Hypothalamus (tissue), 51 donors: Measurements from ENCODE around the gene TMEM258.

Source experiments
- DNase-seq, 51 donors: peaks; one replicate each; lab custom pipeline; 2025; lab: John Stamatoyannopoulos, UW

The TMEM258 gene

DNA sequence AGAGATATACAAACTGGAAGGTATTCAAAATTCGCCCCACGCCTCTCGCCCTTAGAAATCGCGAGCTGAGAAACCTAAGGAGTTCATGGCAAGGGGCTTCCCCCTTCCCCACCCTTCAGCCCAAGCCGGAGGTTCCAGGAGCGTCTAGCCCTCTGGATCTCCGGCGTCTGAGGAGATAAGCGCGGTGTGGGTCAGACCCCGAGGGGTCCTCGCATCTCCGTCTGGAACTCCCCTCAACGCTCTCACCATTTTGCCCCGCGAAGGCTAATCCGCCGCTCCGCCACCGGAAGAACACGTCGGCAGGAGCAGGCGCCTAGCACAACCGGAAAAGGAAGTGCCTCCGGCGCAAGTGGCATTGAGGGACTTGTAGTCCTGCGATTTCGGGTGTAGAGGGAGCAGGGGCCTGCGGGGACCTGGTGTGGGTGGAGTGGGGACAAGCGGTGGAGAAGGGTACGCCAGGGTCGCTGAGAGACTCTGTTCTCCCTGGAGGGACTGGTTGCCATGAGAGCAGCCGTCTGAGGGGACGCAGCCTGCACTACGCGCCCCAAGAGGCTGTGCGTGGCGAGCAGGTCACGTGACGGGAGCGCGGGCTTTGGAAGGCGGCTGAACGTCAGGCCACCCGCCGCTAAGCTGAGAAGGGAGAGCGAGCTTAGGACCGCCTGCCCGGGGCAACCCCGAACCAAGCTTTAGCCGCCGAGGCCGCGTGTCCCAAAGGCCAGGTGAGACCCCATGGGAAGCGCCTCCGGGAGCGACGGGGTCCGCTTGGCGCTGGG lies at the start of gene TMEM258, which contains the start of gene FEN1:
Gene TMEM258, minus strand, starts transcription at position 290 of the 773 bp plus-strand sequence. Its CDS starts 41 bp downstream, at position 249.
Gene FEN1, plus strand, starts transcription at position 602 of the 773 bp plus-strand sequence. CDS start 2,451 bp downstream, outside the sequence.
- peak; percentile 63 to 99 (median 93) for DNase-seq

DNA sequence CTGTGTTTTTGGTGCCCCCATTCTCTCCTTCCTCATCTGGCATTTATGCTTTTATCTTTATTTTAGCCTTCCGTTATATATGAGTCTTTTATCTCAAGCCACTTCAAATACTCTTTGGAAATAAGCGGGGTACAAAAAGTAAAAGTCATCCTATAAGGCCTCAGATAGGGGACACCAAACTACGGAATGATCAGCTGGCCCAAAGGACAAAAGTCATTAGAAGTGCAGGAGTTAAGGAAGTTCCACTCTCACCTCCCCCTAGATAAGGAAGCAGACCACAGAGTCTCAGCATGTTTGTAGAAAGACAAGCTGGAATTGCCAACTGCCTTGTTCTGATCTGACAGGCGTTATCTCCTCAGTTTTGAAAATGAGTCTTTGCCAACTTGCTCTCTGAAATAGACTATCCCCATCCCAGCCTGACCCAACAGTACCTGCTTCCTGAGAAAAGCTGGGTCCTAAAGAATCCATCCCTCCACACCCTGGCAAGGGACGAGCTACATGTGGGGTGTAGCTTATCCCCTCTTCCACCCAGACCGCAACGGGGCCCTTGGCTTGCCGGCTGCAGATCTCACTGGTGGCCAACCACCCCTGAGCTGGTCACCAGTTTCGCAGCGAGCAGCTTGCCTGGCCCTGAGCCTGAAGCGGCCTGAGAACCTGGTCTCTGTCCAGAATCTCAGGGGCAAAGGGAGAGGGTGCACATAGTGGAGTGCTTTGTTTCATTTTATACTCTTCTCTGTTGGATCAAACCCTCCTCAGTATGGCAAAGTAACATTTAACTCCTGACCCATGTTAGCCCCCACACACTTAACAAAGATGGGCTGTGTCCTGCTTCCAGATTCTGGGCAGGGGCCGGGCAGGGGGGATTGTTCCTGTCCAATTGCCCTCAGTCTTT lies 49.5 kb upstream of the TMEM258 start:
- peak in 30 of 51 donors; percentile 14 to 76 (median 44) for DNase-seq

DNA sequence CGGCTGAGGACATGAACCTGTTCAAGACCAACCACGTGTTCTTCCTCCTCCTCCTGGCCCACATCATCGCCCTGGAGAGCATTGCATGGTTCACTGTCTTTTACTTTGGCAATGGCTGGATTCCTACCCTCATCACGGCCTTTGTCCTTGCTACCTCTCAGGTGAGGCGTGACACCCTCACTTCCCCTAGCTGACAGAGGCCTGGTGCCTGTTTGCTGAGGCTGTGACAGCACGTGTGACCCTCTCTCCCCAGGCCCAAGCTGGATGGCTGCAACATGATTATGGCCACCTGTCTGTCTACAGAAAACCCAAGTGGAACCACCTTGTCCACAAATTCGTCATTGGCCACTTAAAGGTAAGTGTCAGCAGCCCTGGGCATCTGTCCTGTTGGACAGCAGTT lies 48.0 kb upstream of the TMEM258 start:
- DNase-seq = no peak

DNA sequence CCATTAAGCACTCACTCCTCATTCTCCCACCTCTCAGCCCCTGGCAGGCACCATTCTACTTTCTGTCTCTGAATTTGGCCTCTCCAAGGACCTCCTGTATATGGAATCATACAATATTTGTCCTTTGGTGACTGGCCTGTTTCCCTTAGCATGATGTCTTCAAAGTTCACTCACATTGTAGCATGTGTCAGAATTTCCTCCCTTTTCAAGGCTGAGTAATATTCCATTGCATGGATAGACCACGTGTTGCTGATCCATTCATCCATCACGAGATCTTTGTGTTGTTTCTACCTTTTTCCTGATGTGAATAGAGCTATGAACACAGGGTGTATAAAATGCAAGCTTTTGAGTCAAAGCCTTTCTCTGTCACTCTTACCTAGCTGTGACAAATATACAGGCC lies 47.3 kb upstream of the TMEM258 start:
- no peak for DNase-seq

DNA sequence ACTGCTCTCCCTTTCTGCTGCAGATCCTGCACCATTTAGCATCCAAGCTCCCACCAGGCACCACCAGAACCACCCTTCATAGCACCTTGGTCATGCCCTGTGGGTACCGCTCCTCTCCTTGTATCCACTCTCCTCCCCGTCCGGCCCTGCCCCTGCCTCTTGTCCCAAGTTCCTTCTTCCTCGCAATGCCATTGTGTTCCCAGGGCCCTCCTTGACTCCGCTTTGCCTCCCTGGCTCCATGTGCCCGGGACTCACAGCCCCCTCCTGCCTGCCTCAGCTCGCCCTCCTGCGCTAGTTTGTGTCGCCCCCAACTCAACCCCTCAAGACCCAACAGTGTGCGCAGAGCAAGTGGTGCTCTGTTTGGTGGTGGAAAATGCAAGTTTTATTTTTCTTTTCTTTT lies 46.5 kb upstream of the TMEM258 start:
- no peak for DNase-seq

DNA sequence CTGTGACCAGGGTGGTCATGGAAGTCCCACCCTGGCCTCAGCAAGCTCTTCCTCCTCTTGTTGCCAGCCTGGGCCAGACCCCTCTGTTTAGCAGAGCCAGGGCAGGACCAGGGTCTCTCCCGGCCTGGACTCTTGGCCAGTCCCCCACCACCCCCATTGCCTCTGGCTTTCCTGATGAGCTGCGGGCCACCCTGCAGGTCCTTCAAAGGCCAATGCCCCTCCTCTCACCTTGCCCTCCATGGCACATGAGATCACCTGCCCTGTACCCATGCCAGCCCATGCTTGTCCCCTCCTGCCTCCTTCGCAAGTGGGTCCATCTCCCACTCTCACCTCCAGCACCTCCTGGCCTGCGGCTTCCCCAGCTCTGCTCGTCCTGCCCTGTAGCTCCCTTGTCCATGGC lies 46.1 kb upstream of the TMEM258 start:
- no peak for DNase-seq

DNA sequence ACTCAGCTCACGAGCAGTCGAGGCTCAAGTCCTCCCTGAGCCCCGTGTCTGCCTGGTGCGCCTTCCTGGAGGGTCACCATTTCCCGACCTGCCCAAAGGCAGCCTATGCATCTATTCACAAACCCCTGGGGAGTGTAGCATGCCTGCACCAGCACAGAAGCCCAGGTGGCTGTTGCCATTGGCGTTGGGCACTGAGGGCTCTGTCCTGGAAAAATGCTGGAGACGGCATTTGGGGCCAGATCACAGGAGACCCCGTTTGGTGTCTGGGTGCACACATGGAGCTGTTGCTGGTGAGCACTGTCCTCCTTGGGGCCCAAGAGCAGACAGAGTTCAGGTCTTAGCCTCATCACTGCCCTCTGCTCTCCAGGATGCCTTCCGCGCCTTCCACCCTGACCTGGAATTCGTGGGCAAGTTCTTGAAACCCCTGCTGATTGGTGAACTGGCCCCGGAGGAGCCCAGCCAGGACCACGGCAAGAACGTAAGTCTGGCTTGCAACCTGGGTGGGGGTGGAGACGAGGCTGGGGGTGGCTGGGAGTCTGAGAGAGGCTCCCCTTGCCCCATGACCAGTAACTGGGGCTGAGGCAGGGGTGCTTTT lies 45.1 kb upstream of the TMEM258 start:
- no peak for DNase-seq

DNA sequence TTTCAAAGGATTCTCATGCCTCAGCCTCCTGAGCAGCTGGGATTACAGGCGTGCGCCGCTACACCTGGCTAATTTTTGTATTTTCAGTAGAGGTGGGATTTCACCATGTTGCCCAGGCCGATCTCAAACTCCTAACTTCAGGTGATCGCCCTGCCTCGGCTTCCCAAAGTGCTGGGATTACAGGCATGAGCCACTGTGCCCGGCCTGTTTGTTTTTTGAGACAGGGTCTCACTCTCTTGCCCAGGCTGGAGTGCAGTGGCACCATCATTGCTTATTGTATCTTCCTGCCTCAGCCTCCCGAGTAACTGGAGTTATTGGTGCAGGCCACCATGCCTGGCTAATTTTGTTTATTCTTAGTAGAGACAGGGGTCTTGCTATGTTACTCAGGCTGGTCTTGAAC lies 43.8 kb upstream of the TMEM258 start:
- DNase-seq = no peak

DNA sequence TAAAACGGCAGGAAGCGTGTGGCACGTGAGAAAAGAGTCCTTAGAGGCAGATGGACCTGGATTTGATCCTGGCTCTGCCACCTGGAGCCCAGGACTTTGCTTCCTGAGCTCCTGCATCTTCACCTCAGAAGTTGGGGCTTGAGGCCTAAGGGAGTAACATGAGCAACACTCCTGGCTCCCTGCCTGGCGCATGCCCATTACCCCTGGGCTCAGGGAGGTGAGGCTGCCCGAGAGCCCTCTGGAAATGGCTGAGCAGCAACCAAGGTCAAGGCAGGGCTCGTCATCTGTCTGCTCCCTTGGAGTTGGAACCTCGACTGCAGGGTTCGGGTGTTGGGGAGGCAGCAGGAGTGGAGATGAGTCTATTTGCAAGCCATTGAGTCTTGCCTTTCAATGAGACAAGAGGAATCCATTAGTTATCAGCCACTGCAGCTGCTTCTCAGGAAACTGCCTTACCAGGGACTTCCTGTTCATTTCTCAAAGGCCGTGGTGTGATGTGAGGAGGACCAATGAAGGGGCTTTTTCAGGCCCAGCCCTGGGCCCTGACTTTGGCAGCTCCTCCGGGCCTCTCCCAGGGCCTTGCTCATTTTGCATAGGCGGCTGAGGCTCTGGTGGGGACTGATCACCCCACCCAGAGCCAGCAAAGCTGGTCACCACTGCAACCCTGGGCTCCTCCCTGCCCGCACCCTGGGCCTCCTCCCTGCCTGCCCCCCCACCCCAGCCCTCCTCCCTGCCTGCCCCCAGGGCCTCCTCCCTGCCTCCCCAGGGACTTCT lies 42.1 kb upstream of the TMEM258 start:
- peak in 31 of 51 donors; percentile 24 to 70 (median 48) for DNase-seq

DNA sequence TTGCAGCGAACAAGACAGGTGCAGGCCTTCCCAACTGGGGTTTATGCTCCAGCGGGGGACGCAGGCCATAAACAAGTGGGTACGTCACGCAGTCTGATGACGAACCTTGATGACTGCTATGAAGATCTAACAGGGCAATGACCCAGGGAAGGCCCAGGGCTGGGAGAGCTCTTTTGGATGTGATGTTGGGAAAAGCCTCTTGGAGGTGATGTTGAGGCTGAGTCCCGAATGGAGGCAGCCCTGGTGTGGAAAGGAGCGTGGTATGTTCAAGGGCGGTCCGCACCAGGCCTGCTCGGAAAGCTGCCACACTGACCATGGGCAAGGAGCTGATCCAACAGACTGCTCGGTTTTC lies 41.5 kb upstream of the TMEM258 start:
- DNase-seq = peak in 1 of 51 donors; percentile 35

DNA sequence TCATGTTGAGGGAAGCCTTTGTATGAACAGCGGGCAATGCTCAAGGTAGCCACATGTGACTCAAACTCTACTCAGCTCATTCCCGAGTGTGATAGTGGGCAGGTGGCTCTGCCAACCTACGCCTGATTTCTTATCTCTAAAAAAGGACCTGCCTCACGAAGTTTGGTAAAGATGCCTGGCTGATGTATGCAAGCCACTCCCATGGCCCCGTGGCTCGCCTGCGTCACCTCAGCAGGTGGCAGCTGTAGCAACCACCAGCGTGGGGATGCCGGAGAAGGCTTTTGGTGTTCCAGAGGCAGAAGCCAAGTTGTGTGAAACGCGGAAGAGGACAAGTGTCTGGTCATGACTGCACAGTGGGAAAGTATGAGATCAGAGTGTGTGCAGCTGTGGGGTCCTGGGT lies 41.1 kb upstream of the TMEM258 start:
- peak in 1 of 51 donors; percentile 48 for DNase-seq

DNA sequence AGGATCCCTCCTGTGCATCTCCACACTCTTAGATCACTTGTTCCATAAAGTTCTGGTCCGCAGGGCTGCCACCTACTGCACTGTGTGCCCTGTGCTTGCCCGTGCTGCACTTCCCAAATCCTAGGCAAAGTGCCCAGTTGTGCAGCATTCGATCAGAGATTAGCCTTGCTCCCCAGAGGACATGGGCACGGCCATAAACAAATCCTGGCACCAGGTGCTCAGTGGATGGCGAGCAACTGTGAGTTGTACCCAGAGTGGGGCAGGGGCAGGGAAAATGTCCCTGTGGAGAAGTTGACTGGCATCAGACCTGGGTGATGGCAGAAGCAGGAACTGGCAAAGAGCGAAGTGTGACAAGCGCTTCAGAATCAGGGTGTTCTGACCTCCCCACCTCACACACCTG lies 40.4 kb upstream of the TMEM258 start:
- DNase-seq = peak in 1 of 51 donors; percentile 9

DNA sequence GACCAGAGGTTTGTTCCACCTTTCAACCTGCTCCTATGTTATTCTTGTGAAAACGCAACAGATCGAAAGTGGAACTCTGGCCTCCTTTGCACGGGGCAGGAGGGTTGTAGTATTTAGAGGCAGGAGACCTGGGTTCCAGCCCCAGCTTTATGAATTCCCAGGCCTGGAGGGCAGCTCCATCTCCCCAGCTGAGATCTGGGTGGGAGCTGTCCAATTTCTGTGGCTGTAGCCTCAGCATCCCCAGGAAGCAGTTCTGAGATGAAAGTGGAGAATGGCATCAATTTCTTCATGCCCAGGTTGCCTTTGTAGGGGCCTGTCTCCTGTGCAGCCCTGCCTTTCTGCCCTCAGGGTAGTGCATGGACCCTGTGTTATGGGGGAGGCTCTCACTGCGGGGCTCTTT lies 39.8 kb upstream of the TMEM258 start:
- DNase-seq = no peak

DNA sequence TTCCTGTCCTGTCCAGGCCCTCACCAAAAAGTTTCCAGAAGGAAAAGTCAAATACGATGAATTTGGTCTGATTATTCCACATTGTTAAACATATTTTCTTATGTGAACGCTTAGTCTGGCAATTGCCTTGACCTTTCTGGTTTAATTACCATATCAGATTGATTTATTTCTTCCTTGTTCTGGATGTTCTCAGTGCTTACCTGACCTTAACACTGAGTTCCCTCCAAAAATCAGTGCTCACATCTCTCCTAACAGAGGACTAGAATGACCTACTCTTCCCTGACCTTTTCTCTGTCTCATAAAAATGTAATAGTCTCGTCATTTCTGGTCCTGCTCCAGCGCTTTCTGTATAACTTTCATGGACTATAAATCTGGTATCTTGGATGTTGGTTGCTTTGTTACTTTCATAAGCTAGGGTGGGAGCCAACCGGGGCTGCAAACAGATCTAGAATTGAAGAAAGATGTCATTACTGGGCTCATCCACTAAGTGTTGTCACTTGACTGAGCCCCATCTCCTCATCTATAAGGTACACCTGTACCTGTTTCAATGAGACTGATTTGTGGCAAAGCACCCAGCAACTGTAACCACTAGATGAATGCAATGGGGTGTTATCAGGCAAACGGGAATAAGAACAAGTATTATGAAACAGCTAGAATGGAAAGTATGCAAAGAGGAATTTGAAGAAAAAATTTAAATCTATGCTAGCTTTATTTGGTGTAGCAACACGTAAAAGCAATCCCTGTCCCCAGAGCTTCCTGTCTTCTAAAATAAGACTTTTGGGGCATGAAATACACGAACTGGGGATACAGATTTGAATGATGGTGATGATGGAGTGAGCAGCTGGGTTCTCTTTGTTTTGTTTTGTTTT lies 38.1 kb upstream of the TMEM258 start:
- DNase-seq = no peak

DNA sequence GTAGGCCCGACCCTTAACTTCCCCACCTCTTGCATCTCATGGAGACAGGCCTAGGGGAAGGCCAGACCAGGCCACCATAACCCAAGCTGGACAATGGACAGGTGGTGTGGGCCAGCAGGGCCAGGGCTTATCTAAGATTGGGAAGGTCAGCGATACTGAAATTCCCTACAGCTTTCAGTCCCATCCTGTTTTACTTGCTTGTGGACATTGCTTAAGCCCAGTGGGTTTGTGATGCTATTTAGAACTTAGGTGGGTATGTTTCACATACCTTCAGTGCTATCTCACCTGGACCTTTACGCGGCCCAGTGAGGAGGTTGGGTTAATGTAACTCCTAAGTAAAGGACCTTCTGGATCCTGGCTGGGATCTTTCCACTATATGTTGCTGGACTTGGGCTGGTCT lies 37.4 kb upstream of the TMEM258 start:
- DNase-seq = no peak

DNA sequence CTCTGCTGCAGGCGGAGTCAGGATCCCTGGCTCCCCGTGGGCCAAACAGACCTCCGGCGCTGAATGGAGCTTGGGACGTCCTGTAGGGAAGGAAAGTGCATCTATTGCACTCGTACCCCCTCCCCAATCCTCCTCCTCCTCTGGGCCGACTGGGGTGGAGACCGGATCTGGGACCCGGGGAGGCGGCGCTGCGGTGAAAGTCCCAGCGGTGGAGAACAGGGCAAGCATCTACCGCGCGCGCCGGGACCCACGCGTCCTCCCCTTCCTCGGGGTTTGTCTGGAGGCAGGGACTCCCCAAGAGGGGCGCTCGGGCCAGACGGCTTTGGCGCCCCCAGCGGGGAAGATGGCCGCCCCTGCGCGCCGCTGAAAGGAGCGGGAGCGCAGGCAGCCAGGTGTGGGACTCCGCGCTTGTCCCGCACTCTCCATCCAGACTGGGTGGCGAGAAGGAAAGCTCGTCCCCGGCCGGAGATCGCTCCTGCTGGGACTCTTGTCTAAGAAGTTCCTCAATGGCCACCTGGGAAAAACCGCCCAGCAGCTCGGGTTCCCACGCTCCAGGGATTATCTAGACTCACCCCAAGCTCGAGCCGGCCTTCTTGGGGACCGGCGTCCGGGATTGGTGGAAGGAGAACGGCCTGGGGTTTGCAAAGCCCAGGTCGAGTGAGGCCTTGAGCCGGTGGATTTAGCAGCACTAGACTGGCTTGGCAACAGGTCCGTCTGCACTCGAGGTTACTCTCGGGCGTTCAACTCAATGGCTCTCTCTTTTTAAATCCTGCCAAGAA lies 36.4 kb upstream of the TMEM258 start:
- DNase-seq = peak in 31 of 51 donors; percentile 17 to 77 (median 45)

DNA sequence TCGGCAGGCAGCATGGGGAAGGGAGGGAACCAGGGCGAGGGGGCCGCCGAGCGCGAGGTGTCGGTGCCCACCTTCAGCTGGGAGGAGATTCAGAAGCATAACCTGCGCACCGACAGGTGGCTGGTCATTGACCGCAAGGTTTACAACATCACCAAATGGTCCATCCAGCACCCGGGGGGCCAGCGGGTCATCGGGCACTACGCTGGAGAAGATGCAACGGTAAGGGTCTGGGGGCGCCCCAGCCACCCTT lies 35.9 kb upstream of the TMEM258 start:
- no peak for DNase-seq

DNA sequence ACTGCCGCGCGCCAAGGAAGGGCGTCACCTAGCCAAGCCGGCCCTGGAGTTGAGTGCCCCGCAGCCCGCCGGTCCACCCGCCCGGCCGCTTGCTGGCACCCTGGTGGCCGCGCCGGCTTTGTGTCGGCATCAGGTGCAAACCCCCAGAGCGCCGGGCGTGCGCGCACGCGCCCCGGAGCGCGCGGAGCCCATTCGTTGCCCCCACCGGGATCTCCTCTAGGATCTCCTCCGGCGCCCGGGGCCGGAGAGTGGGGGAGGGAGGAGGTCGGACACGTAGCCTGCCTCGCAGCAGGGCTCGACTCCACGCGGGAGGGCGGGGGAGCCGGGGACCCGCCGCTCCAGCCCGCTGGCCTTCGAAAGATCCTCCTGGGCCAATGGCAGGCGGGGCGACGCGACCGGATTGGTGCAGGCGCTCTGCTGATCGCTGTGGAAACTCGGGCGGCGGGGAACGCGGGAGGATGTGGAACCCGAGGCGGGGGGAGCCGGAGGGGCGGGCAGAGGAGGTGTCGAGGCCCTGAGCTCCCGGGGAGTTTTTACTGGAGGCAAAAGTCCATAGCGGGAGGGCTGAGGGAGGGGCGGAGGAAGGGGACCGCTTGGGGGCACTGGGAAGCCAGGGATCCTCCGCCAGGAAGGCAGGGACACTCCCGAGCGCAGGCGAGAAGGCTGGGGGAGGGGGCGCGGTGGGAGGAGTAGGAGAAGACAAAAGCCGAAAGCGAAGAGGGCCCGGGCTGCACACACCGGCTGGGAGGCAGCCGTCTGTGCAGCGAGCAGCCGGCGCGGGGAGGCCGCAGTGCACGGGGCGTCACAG lies 35.4 kb upstream of the TMEM258 start, which contains the start of gene FADS2:
Gene FADS2, plus strand, starts transcription at position 730 of the 808 bp plus-strand sequence. CDS start 91 bp downstream, outside the sequence.
- DNase-seq = peak; percentile 60 to 99 (median 94)
